GM12875 (cell line): ENCODE results near the gene F13B.

Experiments
- H3K4me3 ChIP-seq: one replicate; pipeline ENCODE4 v1.5.1; 2011; ENCODE audit warnings: low read depth, low read length, control low read depth
- CTCF ChIP-seq: IDR thresholded peaks from 2 replicates; pipeline ENCODE4 v1.5.1; 2011; ENCODE audit warnings: low read depth, mild to moderate bottlenecking, control low read depth, inconsistent platforms, low read length, moderate library complexity, borderline replicate concordance; ENCODE audit not compliant: insufficient read depth

Gene F13B

GRCh38 chr1:197021716-197022115 is 45.3 kb downstream of the F13B start:
- no peak for TF ChIP-seq CTCF

DNA sequence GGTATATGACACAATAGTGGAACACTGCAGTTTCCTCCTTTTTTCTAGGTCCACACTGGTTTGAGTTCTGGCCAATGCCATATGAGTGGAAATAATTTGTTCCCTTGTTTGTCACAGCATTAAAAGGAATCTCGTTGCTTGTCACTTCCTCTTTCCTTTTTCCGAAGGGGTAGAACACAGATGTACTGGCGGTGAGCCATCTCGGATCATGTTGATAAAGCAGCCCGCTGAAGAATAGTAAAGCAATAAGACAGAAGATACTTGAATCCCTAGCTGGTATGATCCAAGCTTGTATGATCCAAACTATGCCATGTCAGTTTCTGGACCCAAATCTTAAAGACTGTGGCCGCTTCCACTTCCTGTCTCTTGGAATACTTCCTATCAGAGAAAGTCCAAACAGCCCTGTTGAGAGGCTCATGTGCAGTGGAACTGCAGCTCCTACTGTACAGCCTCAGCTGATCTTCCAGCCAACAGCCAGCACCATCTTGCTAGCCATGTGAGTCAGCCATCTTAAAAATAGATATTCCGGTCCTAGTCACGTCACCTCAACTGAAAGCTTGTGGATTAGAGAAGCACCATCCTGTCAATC is 49.4 kb downstream of the F13B start:
- no peak overlapping the region for H3K4me3 ChIP-seq
- TF ChIP-seq CTCF = no peak

More at GRCh38 chr1:197021716-197022115, 45.3 kb downstream of the F13B start:
- H3K4me3 ChIP-seq = no peak overlapping the region

DNA sequence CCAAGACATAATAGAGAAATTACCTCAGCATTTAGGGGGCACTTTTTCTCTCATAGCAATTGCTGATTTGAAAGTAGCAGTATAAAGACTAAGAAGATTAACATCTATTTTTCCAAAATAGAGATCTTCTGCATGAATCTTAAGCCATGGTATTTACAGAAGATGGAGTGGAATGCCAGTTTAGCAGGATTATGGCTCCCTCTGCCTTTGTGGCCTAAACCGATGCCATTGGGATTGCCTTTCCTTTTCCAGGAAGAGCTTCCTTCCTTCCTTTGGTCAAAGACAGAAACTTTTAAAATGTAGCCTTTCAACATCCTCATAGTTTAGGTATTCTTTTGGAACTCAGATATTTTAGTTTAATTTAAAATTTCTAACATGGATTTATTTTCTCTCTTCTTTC is 50.3 kb downstream of the F13B start:
- no peak overlapping the region for H3K4me3 ChIP-seq
- no peak for TF ChIP-seq CTCF

- no peak overlapping the region for H3K4me3 ChIP-seq
- no peak for TF ChIP-seq CTCF
These were observed 53.8 kb downstream of the F13B start for GRCh38 chr1:197013234-197013633.

DNA sequence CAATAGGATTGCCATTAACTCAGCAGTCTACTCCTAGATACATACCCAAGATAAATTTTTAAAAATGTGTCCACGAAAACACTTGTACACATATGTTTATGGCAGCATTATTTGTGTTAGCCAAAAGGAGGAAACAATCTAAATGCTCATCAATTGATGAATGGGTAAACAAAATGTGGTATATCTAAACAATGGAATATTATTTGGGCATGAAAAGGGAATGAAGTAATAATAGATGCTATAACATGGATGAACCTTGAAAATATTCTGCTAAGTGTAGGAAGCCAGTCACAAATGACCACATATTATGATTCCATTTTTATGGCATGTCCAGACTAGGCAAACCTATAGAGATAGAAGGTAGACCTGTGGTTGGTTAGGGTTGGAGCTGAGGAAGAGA is 55.4 kb downstream of the F13B start:
- TF ChIP-seq CTCF = no peak
- H3K4me3 ChIP-seq = no peak overlapping the region

GRCh38 chr1:197008861-197009260 is 58.2 kb downstream of the F13B start:
- TF ChIP-seq CTCF = no peak
- no peak overlapping the region for H3K4me3 ChIP-seq

GRCh38 chr1:197003132-197003531 is 63.9 kb downstream of the F13B start:
- no peak for TF ChIP-seq CTCF
- no peak overlapping the region for H3K4me3 ChIP-seq
